Activated CD8-positive, alpha-beta T cell treated with anti-CD3 and anti-CD28 coated beads for 36 hours (primary cell): Measurements from ENCODE around the gene PREX1. TPM values are rescaled to one million over a fixed set of nuclear protein-coding genes. Genes with fewer than 3 reads are reported as not detected.
A peak's percentile ranks its signal among the peaks of the same experiment; 100 is the strongest.

Experiments
- ATAC-seq: fragments of 200-7000 bp; cut with Tn5 transposase; one replicate; pipeline ENCODE4 v1.10.0; 2021; ENCODE audit warnings: mild to moderate bottlenecking, moderate library complexity
- CTCF ChIA-PET: fragments of 350-600 bp; sonication (Branson Sonifier 250); formaldehyde crosslinking; loops from one replicate; lab custom pipeline; 2021; ENCODE audit warnings: antibody characterized with exemption; lab: Charles Lee
- POLR2A ChIA-PET: fragments of 350-600 bp; sonication (Branson Sonifier 250); formaldehyde crosslinking; loops from one replicate; lab custom pipeline; 2021; ENCODE audit warnings: antibody characterized with exemption; lab: Charles Lee
- DNase-seq: peaks from one replicate; pipeline ENCODE4 v3.0.0-alpha.2; 2020
- H3K27ac Mint-ChIP-seq: one replicate; pipeline ENCODE4 v1.8.0; 2021; ENCODE audit warnings: mild to moderate bottlenecking, mixed read lengths
- H3K27me3 Mint-ChIP-seq: one replicate; pipeline ENCODE4 v1.8.0; 2021; ENCODE audit warnings: mixed read lengths
- H3K36me3 Mint-ChIP-seq: one replicate; pipeline ENCODE4 v1.8.0; 2021; ENCODE audit warnings: low read depth, mixed read lengths
- H3K4me1 Mint-ChIP-seq: one replicate; pipeline ENCODE4 v1.8.0; 2021; ENCODE audit warnings: low read depth, mixed read lengths
- H3K4me3 Mint-ChIP-seq: one replicate; pipeline ENCODE4 v1.8.0; 2021; ENCODE audit warnings: mild to moderate bottlenecking, moderate library complexity, mixed read lengths
- H3K9me3 Mint-ChIP-seq: one replicate; pipeline ENCODE4 v1.8.0; 2021; ENCODE audit warnings: mixed read lengths
- intact Hi-C: fragments of 100-400 bp; cut with micrococcal nuclease; formaldehyde crosslinking; loops from one replicate; pipeline ENCODE4 v1.10.0; 2022
- total RNA-seq, 2 experiments: library from RNA; stranded (reverse); gene quantifications; one replicate each; pipeline ENCODE4 v1.2.3, GENCODE V29; 2021
- TF ChIP-seq, protein P1 (sequence below): fragments of 200-600 bp; IDR thresholded peaks from one replicate; pipeline ENCODE4 v1.8.0; 2022; ENCODE audit warnings: antibody characterized with exemption, mild to moderate bottlenecking

Gene PREX1
- total RNA-seq, 2 experiments from 2014 or later: 79.7 to 80.5 TPM

DNA sequence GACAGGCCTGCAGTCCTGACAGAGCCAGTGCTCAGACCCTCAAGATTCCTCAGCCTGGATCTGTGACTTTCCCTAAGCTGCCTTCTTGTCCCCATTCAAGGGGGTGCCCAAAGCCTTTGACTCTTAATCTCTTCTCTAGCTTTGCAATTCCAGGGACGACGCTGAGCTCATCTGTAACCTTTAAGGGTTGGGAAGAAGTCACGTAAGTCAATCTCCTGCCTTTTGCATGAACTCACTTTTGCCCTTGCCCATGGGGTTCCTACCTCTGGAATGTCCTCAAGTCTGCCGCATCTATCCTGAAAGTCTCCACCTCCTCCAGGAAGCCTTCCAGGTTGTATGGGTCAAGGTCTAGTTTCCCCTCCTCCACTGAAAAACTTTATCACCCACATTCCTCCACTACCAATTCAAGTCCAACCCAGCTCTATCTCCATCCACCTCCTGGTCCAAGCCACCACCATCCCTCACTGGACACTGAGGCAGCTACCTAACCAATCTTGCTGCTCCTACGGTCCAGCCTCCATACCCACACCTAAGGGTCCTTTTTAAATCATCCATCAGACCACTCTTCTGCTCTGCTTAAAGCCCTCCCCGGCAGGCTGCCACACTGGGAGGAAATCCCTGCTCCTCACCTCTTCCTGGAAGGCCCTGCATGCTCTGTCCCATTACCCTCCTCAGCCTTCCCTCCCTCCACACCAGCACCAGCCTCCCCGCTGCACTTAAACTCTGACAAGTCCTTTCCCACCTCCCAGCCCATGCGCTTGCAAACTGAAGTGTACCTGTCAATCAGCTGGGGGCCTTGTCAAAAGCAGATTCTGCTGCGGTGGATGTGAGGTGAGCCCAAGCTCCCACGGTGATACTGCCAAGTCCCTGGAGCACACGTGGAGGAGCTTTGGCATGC lies 29.7 kb downstream of the PREX1 start:
- POLR2A ChIA-PET: interaction anchor here (0.8 to 1.3 kb wide), 3 partner anchors 9 to 125 kb away, joined by 4 to 5 read pairs (median 4); partner anchors contain the start of gene PREX1
- no peak overlapping the region for H3K4me3 Mint-ChIP-seq
- H3K27me3 Mint-ChIP-seq: no peaks in the 10 kb centered on the region
- DNase-seq (no peak), ATAC-seq (no peak)
- H3K4me1 Mint-ChIP-seq: peaks cover 68% of the 10 kb centered on the region
- intact Hi-C loops: no loop called here
- TF ChIP-seq, protein P1, sequence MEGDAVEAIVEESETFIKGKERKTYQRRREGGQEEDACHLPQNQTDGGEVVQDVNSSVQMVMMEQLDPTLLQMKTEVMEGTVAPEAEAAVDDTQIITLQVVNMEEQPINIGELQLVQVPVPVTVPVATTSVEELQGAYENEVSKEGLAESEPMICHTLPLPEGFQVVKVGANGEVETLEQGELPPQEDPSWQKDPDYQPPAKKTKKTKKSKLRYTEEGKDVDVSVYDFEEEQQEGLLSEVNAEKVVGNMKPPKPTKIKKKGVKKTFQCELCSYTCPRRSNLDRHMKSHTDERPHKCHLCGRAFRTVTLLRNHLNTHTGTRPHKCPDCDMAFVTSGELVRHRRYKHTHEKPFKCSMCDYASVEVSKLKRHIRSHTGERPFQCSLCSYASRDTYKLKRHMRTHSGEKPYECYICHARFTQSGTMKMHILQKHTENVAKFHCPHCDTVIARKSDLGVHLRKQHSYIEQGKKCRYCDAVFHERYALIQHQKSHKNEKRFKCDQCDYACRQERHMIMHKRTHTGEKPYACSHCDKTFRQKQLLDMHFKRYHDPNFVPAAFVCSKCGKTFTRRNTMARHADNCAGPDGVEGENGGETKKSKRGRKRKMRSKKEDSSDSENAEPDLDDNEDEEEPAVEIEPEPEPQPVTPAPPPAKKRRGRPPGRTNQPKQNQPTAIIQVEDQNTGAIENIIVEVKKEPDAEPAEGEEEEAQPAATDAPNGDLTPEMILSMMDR: no peak
- H3K27ac Mint-ChIP-seq: no peak overlapping the region
- H3K36me3 Mint-ChIP-seq: no peaks in the 10 kb centered on the region
- CTCF ChIA-PET: interaction anchor here (0.8 to 3.2 kb wide), 5 partner anchors 10 to 1153 kb away, joined by 3 to 13 read pairs (median 3); no protein-coding TSS in a partner anchor
- H3K9me3 Mint-ChIP-seq: no peaks in the 10 kb centered on the region

DNA sequence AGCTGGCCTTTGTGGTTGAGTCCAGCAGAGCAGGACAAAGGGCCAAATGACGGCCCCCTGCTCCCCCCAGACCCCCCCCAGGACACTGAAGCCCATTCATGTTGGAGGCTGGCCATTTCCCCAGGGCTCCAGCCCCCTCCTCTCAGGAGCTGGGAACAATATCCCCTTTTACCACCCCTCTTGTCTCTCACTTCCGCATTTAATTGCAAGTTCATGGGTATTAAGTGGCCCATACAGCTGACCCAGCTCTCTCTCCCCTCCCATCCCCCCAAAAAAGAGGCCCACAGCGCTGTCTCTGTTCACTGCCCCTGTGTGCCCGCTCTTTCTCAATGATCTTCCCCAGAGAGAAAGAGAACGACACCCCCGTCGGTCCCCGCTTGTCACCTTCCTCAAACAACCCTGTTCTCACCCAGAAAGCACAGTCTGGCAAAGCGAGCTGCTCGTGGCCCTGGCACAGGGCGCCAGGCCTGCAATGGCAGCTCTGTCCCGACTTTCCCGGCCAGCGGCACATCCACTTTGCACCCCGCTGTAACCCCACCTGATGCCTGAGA lies 30.4 kb downstream of the PREX1 start:
- DNase-seq (no peak), ATAC-seq (no peak)
- ChIA-PET POLR2A (interaction anchor here (0.8 to 1.1 kb wide), 3 partner anchors 9 to 126 kb away, joined by 4 to 5 read pairs (median 4); no protein-coding TSS in a partner anchor), CTCF (interaction anchor here (0.8 to 3.2 kb wide), 4 partner anchors 9 to 140 kb away, joined by 3 to 13 read pairs (median 3); no protein-coding TSS in a partner anchor)
- peaks cover 65% of the 10 kb centered on the region for H3K4me1 Mint-ChIP-seq
- TF ChIP-seq, protein P1: no peak
- no peak overlapping the region for H3K27ac Mint-ChIP-seq
- H3K27me3 Mint-ChIP-seq: no peaks in the 10 kb centered on the region
- peaks cover 2% of the 10 kb centered on the region for H3K36me3 Mint-ChIP-seq
- H3K4me3 Mint-ChIP-seq: no peak overlapping the region
- intact Hi-C loops: no loop called here
- no peaks in the 10 kb centered on the region for H3K9me3 Mint-ChIP-seq

DNA sequence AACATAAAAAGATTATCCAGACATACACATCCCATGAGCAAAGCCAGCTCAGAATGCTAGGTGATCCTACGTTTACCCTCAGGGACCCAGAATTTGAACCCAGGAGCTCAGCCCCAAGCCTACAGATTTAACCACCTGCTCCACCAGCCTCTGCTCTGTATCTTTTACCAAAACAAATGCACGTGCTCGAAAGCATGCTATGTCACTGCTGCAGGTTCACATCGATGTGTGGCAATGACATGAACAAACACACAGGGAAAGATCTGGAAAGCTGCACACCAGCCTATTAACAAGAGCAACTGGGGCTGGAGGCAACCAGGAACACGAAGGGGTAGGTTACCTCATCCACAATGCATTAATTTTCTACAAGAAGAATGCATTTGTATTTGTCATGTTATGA lies 32.1 kb downstream of the PREX1 start:
- ChIA-PET CTCF (interaction anchor here (3.2 kb wide), 1 partner anchor 138 kb away, joined by 13 read pairs; no protein-coding TSS in a partner anchor), POLR2A (interaction anchor here (0.5 to 0.9 kb wide), 3 partner anchors 13 to 254 kb away, joined by 3 to 4 read pairs (median 4); no protein-coding TSS in a partner anchor)
- Mint-ChIP-seq H3K27me3 (no peaks in the 10 kb centered on the region), H3K9me3 (no peaks in the 10 kb centered on the region), H3K27ac (peak overlapping the region; percentile 60), H3K36me3 (peaks cover 3% of the 10 kb centered on the region), H3K4me3 (no peak overlapping the region), H3K4me1 (peaks cover 62% of the 10 kb centered on the region)
- DNase-seq (no peak), ATAC-seq (no peak)
- intact Hi-C loops: no loop called here
- TF ChIP-seq, protein P1: no peak

DNA sequence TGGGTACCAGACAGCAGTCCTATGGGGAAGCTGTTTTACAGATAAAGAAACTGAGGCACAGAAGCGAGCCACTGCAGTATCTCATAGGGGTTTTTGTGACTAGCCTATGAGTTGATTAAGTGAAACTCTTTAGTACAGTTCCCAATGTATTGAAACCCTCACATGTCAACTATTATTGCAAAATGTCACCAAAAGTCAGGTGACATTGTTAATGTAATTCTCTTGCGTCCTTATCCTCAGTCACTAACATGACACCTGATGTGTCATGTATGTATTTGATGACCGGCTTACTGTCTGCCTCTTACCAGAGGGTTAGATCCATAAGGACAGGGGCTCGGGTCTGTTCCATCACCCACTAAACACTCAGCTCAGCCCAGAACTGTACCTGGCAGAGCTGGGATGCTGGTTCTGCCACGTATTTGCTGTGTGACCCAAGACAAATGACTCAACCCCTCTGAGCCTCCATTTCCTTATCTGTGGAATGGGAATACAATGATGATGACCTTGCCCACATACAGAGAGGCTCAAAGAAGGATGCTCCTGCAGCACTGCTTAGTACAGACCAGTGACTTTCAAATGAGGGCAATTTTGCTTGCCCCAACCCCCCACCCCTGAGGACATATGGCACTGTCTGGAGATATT lies 32.9 kb downstream of the PREX1 start:
- Mint-ChIP-seq H3K27me3 (no peaks in the 10 kb centered on the region), H3K36me3 (peaks cover 3% of the 10 kb centered on the region), H3K9me3 (no peaks in the 10 kb centered on the region), H3K4me1 (peaks cover 64% of the 10 kb centered on the region), H3K4me3 (no peak overlapping the region), H3K27ac (peak overlapping the region; percentile 60)
- DNase-seq (no peak), ATAC-seq (no peak)
- intact Hi-C loops: no loop called here
- TF ChIP-seq, protein P1: no peak
- ChIA-PET POLR2A (interaction anchor here (0.7 kb wide), 1 partner anchor 255 kb away, joined by 3 read pairs; no protein-coding TSS in a partner anchor), CTCF (interaction anchor here (0.6 to 3.2 kb wide), 3 partner anchors 23 to 234 kb away, joined by 3 to 13 read pairs (median 3); no protein-coding TSS in a partner anchor)
